ENCODE data around the gene NTMT2.
"Not testable (repeated sequence)": the region's sequence is repeated elsewhere in the genome, so short reads cannot be mapped to it uniquely, and the experiment has no call there.

NTMT2 gene

DNA sequence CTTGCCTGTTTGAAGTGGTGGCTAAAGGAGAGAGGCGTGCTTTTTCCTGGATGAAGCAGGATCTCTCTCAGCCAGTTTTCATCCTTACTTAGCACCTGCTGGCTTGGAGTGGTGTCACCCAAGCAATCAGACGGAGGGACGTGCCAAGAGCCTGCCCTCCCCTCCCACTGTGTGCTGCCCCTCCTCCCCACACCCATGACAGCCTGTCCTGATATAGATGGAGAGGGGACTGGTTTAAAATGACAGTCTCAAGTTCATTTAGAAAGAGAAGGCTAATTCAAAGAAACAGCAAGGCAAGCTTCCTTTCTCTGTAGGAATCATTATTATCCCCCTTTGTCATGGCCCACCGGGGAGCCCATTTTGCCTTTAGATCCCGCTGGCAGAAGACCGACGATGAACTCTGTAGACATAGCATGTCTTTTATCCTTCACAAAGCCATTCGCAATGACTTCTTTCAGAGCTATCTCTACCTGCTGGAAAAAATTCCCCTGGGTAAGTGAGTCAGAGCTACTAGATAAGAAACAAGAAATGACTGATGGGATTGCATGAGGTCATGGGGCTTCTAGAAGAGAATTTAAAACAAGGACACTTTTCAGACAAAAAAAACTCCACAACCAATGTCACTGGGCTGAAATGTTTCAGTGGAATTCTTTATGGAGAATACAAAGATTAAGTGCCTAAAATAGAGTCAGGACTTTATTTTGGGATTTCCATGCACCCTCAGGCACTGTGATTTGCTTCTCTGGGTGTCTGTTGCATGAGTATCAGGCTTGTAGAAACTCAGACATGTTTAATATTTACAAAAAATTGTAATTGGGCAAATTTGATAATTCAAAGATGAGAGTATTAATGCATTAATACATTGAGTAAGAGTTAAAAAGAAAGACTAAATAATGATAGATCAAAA, at the start of gene NTMT2:
Gene NTMT2, plus strand, starts transcription at position 190 of the 907 bp plus-strand sequence. Its CDS starts 149 bp downstream, at position 339.
- H3K27ac ChIP-seq (ENCODE audit: low read depth, low read length) = peak within 1 kb of the TSS; percentile 84; the same call in 1 of the 2 replicates
- peak within 1 kb of the TSS; percentile 61 for H3K9ac ChIP-seq (ENCODE audit: low read length)
- peaks cover 8% of the 10 kb centered on the region; the same call in 1 of the 2 replicates for H3K9me3 ChIP-seq (ENCODE audit: control insufficient read depth, insufficient read depth, low read depth, low read length)
- H3K4me1 ChIP-seq (ENCODE audit: control insufficient read depth, insufficient read depth, low read length) = peaks cover 27% of the 10 kb centered on the region
- H3K27me3 ChIP-seq (ENCODE audit: control insufficient read depth, insufficient read depth, low read length) = no peaks in the 10 kb centered on the region
- H3K36me3 ChIP-seq (ENCODE audit: control insufficient read depth, insufficient read depth, low read length) = no peaks in the 10 kb centered on the region
- H3K4me3 ChIP-seq (ENCODE audit: low read depth, low read length) = peak within 1 kb of the TSS; percentile 18

DNA sequence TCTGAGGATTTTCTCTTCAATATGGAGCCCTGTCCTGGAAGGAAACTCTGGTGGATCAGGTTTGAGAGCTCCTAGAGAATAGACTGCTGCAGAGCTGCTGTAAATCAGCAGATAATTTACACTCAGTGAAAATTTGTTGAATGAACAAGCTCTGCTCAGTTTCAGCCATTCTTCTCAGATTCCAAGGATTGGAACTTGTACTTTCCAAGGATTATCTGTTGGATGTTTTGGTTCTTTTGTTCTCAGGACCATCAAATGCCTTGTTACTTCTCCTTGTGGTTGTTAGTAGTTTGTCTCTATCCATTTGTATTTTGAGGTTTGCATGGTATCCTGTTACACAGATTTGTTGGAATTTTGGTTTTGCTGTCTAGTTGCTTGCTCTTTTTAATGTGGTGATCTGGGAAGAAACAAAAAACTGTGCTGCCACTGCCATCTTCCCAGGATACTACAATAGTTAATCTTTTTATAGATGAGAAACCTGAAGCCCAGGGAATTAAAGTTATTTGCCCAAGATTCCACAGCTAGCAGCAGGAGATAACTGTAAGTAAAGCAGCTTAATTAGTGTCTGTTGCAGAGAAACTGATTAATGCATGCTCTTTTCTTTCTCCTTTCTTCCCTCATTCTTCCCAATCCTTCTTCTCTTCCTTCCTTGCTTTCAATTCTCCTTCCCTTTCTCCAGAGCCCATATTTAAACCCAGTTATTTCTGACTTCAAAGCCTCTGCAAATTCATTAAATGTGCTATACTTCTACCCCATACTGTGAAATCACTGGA, 49.6 kb upstream of the NTMT2 start:
- no peaks in the 10 kb centered on the region for H3K9me3 ChIP-seq (ENCODE audit: control insufficient read depth, insufficient read depth, low read depth, low read length)
- peaks cover 4% of the 10 kb centered on the region; the same call in 1 of the 2 replicates for H3K4me1 ChIP-seq (ENCODE audit: control insufficient read depth, insufficient read depth, low read length)
- no peak overlapping the region for H3K9ac ChIP-seq (ENCODE audit: low read length)
- no peaks in the 10 kb centered on the region for H3K27me3 ChIP-seq (ENCODE audit: control insufficient read depth, insufficient read depth, low read length)
- no peak overlapping the region for H3K27ac ChIP-seq (ENCODE audit: low read depth, low read length)
- H3K4me3 ChIP-seq (ENCODE audit: low read depth, low read length) = no peak overlapping the region
- no peaks in the 10 kb centered on the region for H3K36me3 ChIP-seq (ENCODE audit: control insufficient read depth, insufficient read depth, low read length)

DNA sequence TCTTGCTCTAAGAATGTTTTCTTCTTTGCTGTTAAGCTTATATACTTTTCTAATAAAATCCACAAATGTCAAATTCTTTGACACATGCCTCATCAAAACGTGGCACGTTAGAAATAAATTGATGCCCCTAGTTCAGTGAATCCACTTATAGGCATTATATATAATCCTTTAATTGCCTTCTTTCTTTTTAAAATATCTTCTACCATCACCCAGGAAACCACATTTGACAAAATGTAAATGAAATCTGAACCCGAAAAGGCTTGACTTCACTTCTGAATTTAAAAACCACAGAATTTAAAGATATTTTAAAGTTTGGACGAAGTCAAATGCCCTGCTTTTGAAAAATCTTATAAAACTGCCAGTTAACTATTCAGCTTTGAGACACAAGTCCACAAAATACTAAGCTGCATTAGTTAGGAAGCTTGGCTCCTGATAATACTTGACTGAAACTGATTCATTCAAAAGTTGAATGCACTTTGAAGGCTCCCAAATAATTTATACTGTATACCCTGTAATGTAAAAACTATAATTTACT, 48.9 kb upstream of the NTMT2 start:
- Histone ChIP-seq H3K4me1 (ENCODE audit: control insufficient read depth, insufficient read depth, low read length) (peaks cover 4% of the 10 kb centered on the region; the same call in 1 of the 2 replicates), H3K9me3 (ENCODE audit: control insufficient read depth, insufficient read depth, low read depth, low read length) (no peaks in the 10 kb centered on the region), H3K27ac (ENCODE audit: low read depth, low read length) (no peak overlapping the region), H3K27me3 (ENCODE audit: control insufficient read depth, insufficient read depth, low read length) (no peaks in the 10 kb centered on the region), H3K9ac (ENCODE audit: low read length) (no peak overlapping the region), H3K4me3 (ENCODE audit: low read depth, low read length) (no peak overlapping the region), H3K36me3 (ENCODE audit: control insufficient read depth, insufficient read depth, low read length) (no peaks in the 10 kb centered on the region)

DNA sequence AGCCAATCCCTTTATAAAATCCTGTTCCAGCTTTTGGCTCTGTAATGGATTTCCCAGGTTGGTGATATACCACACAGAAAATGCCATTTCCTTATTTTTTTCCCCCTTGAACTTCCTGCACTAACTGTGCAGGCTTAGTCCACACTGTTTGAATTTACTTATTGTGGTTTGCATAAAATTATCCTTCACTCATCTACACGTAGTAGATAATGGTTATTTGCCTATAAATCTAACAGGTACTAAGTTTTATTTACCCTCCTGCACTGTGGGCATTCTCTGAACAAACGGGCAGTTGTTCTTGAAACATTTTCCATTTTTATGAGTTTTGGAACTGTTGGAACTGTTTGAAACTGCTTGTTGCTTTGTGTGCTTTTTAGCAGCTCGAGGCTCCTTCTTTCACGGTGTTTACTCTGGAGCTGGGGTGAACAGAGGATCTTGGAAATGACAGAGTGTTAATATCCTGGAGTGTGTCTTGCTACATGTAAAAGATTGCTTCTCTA, 48.3 kb upstream of the NTMT2 start:
- H3K9me3 ChIP-seq (ENCODE audit: control insufficient read depth, insufficient read depth, low read depth, low read length) = no peaks in the 10 kb centered on the region
- H3K9ac ChIP-seq (ENCODE audit: low read length) = no peak overlapping the region
- H3K4me3 ChIP-seq (ENCODE audit: low read depth, low read length) = no peak overlapping the region
- H3K27ac ChIP-seq (ENCODE audit: low read depth, low read length) = no peak overlapping the region
- no peaks in the 10 kb centered on the region for H3K36me3 ChIP-seq (ENCODE audit: control insufficient read depth, insufficient read depth, low read length)
- H3K4me1 ChIP-seq (ENCODE audit: control insufficient read depth, insufficient read depth, low read length) = peaks cover 4% of the 10 kb centered on the region; the same call in 1 of the 2 replicates
- H3K27me3 ChIP-seq (ENCODE audit: control insufficient read depth, insufficient read depth, low read length) = no peaks in the 10 kb centered on the region

DNA sequence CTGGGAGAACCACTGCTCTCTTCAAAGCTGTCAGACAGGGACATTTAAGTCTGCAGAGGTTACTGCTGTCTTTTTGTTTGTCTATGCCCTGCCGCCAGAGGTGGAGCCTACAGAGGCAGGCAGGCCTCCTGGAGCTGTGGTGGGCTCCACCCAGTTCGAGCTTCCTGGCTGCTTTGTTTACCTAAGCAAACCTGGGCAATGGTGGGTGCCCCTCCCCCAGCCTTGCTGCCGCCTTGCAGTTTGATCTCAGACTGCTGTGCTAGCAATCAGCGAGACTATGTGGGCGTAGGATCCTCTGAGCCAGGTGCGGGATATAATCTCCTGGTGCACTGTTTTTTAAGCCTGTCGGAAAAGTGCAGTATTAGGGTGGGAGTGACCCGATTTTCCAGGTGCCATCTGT, 32.6 kb upstream of the NTMT2 start:
- not testable (repeated sequence) for H3K27ac ChIP-seq (ENCODE audit: low read depth, low read length); H3K9ac ChIP-seq (ENCODE audit: low read length); H3K4me1 ChIP-seq (ENCODE audit: control insufficient read depth, insufficient read depth, low read length); H3K27me3 ChIP-seq (ENCODE audit: control insufficient read depth, insufficient read depth, low read length); H3K36me3 ChIP-seq (ENCODE audit: control insufficient read depth, insufficient read depth, low read length); H3K4me3 ChIP-seq (ENCODE audit: low read depth, low read length)
- H3K9me3 ChIP-seq (ENCODE audit: control insufficient read depth, insufficient read depth, low read depth, low read length) = peaks cover 16% of the 10 kb centered on the region

DNA sequence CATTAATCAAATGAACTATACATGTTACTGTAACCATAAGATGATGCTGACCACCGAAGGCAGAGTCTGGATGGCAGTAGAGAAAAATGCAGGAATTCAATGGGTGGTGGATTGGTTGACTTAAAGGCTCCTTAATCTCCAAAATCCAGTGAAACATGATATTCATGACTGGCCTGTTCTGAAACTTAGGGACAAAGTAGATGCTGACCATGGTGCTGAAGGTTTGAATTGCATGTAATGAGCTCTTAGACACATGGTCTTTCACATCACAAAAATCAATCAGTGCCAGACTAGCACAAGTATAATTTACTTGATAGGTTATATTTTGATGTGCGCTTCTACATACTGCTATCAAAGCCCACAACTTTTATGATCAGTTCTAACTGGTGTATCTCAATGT, 30.9 kb upstream of the NTMT2 start:
- Histone ChIP-seq H3K9ac (ENCODE audit: low read length) (no peak overlapping the region), H3K4me1 (ENCODE audit: control insufficient read depth, insufficient read depth, low read length) (no peaks in the 10 kb centered on the region), H3K4me3 (ENCODE audit: low read depth, low read length) (no peak overlapping the region)

DNA sequence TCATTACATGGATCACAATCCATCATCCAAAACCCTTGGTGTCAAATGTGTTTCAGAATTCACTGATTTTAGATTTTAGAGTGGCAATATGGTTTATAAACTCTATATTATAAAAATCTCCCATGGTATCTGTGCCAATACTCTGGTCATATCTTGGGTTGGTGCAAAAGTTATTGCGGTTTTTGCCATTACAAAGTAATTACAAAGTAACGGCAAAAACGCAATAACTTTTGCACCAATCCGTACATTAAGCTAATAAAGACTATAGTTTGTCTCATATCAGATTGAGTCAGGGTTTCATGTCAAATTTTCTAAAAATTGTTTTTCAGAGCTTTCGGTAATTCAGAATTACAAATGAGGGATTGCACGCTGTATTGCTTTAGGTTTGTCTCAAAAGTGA, 23.4 kb upstream of the NTMT2 start:
- H3K27me3 ChIP-seq (ENCODE audit: control insufficient read depth, insufficient read depth, low read length) = no peaks in the 10 kb centered on the region
- no peaks in the 10 kb centered on the region for H3K9me3 ChIP-seq (ENCODE audit: control insufficient read depth, insufficient read depth, low read depth, low read length)
- no peak overlapping the region for H3K27ac ChIP-seq (ENCODE audit: low read depth, low read length)
- H3K4me3 ChIP-seq (ENCODE audit: low read depth, low read length) = no peak overlapping the region
- H3K9ac ChIP-seq (ENCODE audit: low read length) = no peak overlapping the region
- peaks cover 7% of the 10 kb centered on the region; the same call in 1 of the 2 replicates for H3K4me1 ChIP-seq (ENCODE audit: control insufficient read depth, insufficient read depth, low read length)
- no peaks in the 10 kb centered on the region for H3K36me3 ChIP-seq (ENCODE audit: control insufficient read depth, insufficient read depth, low read length)

More for the DNA sequence above, 30.9 kb upstream of the NTMT2 start:
- Histone ChIP-seq H3K9me3 (ENCODE audit: control insufficient read depth, insufficient read depth, low read depth, low read length) (peaks cover 16% of the 10 kb centered on the region), H3K36me3 (ENCODE audit: control insufficient read depth, insufficient read depth, low read length) (no peaks in the 10 kb centered on the region), H3K27me3 (ENCODE audit: control insufficient read depth, insufficient read depth, low read length) (no peaks in the 10 kb centered on the region), H3K27ac (ENCODE audit: low read depth, low read length) (no peak overlapping the region)

DNA sequence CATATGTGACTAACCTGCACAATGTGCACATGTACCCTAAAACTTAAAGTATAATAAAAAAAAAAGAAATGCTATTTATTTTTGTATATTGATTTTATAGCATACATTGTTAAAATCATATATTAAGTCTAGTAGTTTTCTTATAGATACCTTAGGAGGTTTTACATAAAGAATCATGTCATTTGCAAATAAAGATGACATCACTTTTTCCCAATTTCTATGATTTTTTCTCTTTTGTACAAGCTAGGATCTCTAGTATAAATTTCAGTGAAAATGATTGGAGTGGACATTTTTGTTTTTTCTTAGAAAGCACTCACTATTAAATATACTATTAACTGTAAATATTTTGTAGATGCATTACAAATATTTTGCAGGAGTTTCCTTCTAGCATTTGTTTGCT, 20.5 kb upstream of the NTMT2 start:
- H3K9ac ChIP-seq (ENCODE audit: low read length) = no peak overlapping the region
- H3K4me3 ChIP-seq (ENCODE audit: low read depth, low read length) = no peak overlapping the region
- H3K36me3 ChIP-seq (ENCODE audit: control insufficient read depth, insufficient read depth, low read length) = no peaks in the 10 kb centered on the region
- no peak overlapping the region for H3K27ac ChIP-seq (ENCODE audit: low read depth, low read length)
- no peaks in the 10 kb centered on the region for H3K27me3 ChIP-seq (ENCODE audit: control insufficient read depth, insufficient read depth, low read length)
- peaks cover 7% of the 10 kb centered on the region; the same call in 1 of the 2 replicates for H3K4me1 ChIP-seq (ENCODE audit: control insufficient read depth, insufficient read depth, low read length)
- H3K9me3 ChIP-seq (ENCODE audit: control insufficient read depth, insufficient read depth, low read depth, low read length) = no peaks in the 10 kb centered on the region

DNA sequence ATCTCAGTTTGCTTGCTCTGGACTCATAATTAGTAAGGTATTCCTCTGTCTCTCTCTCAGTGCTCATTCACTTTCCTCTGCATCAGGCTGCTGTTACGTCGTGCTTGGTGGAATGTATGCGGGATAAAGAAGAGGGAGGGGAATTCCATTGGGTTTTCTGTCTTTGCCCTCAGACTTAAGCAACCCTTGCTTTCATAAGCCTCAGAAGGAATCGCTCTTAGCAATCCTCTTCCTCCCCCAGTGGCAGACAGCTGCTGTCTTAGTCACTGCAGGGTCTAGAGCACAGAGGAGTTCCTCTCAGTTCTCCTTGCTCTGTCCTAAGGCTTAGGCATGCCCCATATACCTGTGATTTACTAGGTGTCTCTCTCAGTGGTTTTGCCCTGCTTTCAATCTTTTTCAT, 19.1 kb upstream of the NTMT2 start:
- Histone ChIP-seq H3K27me3 (ENCODE audit: control insufficient read depth, insufficient read depth, low read length) (no peaks in the 10 kb centered on the region), H3K36me3 (ENCODE audit: control insufficient read depth, insufficient read depth, low read length) (no peaks in the 10 kb centered on the region), H3K4me3 (ENCODE audit: low read depth, low read length) (no peak overlapping the region), H3K4me1 (ENCODE audit: control insufficient read depth, insufficient read depth, low read length) (peaks cover 12% of the 10 kb centered on the region), H3K9ac (ENCODE audit: low read length) (no peak overlapping the region), H3K27ac (ENCODE audit: low read depth, low read length) (no peak overlapping the region), H3K9me3 (ENCODE audit: control insufficient read depth, insufficient read depth, low read depth, low read length) (no peaks in the 10 kb centered on the region)

DNA sequence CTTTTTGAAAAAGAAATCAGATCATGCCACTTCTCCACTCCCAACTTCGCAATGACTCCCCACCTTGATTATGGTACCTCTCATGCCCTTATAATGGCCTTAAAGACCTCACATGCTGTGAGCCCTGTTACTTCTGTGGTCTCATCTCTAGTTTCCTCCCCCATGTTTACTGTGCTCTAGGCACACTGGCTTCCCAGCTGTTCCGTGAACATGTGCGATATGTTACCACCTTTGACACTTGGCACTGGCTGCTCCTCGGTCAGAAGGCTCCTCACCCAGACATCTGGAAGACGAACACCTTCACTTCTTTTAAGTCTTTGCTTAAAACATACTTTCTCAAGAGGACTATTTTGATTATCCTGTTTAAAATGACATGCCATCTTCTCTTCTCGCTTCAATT, 14.3 kb upstream of the NTMT2 start:
- no peaks in the 10 kb centered on the region for H3K9me3 ChIP-seq (ENCODE audit: control insufficient read depth, insufficient read depth, low read depth, low read length)
- H3K4me3 ChIP-seq (ENCODE audit: low read depth, low read length) = no peak overlapping the region
- no peaks in the 10 kb centered on the region for H3K36me3 ChIP-seq (ENCODE audit: control insufficient read depth, insufficient read depth, low read length)
- no peak overlapping the region for H3K27ac ChIP-seq (ENCODE audit: low read depth, low read length)
- H3K4me1 ChIP-seq (ENCODE audit: control insufficient read depth, insufficient read depth, low read length) = peaks cover 11% of the 10 kb centered on the region
- H3K27me3 ChIP-seq (ENCODE audit: control insufficient read depth, insufficient read depth, low read length) = no peaks in the 10 kb centered on the region
- no peak overlapping the region for H3K9ac ChIP-seq (ENCODE audit: low read length)

Data from HUES6 (cell line).